OCI-LY7 (cell line): ENCODE data around the gene PILRB.

ENCODE experiments used
- EZH2phosphoT487 ChIP-seq: fragments of 200-600 bp; sonication (generic); IDR thresholded peaks from 2 replicates; pipeline ENCODE4 v1.6.1; 2018; ENCODE audit warnings: low read depth, borderline replicate concordance, mild to moderate bottlenecking, mixed run types, antibody characterized with exemption, low read length, moderate library complexity, mixed read lengths
- TF ChIP-seq, protein P1 (sequence below): fragments of 200-600 bp; sonication (generic); conservative IDR thresholded peaks from 2 replicates; pipeline ENCODE4 v1.5.1; 2014; ENCODE audit warnings: mild to moderate bottlenecking, antibody characterized with exemption, low read length, moderate library complexity, mixed read lengths

- TF ChIP-seq, protein P1, sequence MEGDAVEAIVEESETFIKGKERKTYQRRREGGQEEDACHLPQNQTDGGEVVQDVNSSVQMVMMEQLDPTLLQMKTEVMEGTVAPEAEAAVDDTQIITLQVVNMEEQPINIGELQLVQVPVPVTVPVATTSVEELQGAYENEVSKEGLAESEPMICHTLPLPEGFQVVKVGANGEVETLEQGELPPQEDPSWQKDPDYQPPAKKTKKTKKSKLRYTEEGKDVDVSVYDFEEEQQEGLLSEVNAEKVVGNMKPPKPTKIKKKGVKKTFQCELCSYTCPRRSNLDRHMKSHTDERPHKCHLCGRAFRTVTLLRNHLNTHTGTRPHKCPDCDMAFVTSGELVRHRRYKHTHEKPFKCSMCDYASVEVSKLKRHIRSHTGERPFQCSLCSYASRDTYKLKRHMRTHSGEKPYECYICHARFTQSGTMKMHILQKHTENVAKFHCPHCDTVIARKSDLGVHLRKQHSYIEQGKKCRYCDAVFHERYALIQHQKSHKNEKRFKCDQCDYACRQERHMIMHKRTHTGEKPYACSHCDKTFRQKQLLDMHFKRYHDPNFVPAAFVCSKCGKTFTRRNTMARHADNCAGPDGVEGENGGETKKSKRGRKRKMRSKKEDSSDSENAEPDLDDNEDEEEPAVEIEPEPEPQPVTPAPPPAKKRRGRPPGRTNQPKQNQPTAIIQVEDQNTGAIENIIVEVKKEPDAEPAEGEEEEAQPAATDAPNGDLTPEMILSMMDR = no peak
- no peak for TF ChIP-seq EZH2phosphoT487
These were observed 8.2 kb upstream of the PILRB start for GRCh38 chr7:100349757-100350156.
